ENCODE measurements around the gene ZKSCAN7.
"Not testable (repeated sequence)": the region's sequence is repeated elsewhere in the genome, so short reads cannot be mapped to it uniquely, and the experiment has no call there.

The ZKSCAN7 gene

GRCh38 chr3:44577354-44577952 lies 22.5 kb downstream of the ZKSCAN7 start:
- not testable (repeated sequence) for DNase-seq

- not testable (repeated sequence) for DNase-seq
Observed at GRCh38 chr3:44578316-44578715, 23.3 kb downstream of the ZKSCAN7 start.

- DNase-seq, result not testable (repeated sequence)
Observed at GRCh38 chr3:44578924-44579515, 24.0 kb downstream of the ZKSCAN7 start.

GRCh38 chr3:44579749-44580148 lies 24.8 kb downstream of the ZKSCAN7 start:
- DNase-seq, result not testable (repeated sequence)

GRCh38 chr3:44580971-44581370 lies 26.0 kb downstream of the ZKSCAN7 start:
- not testable (repeated sequence) for DNase-seq

- no peak for DNase-seq
Observed at GRCh38 chr3:44584646-44585501, 29.9 kb downstream of the ZKSCAN7 start, which contains the start of gene ZNF660. ZNF660 (plus strand) TSS chr3:44584964; CDS start chr3:44594194, 9,230 bp downstream.

- DNase-seq, result no peak
Observed at GRCh38 chr3:44596621-44597020, 41.6 kb downstream of the ZKSCAN7 start.

GRCh38 chr3:44601749-44602148 lies 46.8 kb downstream of the ZKSCAN7 start:
- no peak for DNase-seq

- no peak for DNase-seq
Observed at GRCh38 chr3:44612678-44613077, 57.7 kb downstream of the ZKSCAN7 start.
